IPS-18a (cell line): ENCODE data around the gene FLNB.

ENCODE experiments used
- H3K27ac ChIP-seq: one replicate; pipeline ENCODE4 v1.5.1; 2013; ENCODE audit warnings: low read length
- H3K27me3 ChIP-seq: one replicate; pipeline ENCODE4 v1.6.1; 2013; ENCODE audit warnings: mild to moderate bottlenecking, low read length; ENCODE audit not compliant: control insufficient read depth, insufficient read depth
- H3K36me3 ChIP-seq: one replicate; pipeline ENCODE4 v1.6.1; 2013; ENCODE audit warnings: low read depth, low read length; ENCODE audit not compliant: control insufficient read depth
- H3K4me1 ChIP-seq: one replicate; pipeline ENCODE4 v1.6.1; 2013; ENCODE audit warnings: low read depth, low read length; ENCODE audit not compliant: control insufficient read depth
- H3K4me3 ChIP-seq: one replicate; pipeline ENCODE4 v1.5.1; 2013; ENCODE audit warnings: low read length
- H3K9ac ChIP-seq: one replicate; pipeline ENCODE4 v1.6.1; 2013; ENCODE audit warnings: mild to moderate bottlenecking, low read length, moderate library complexity
- H3K9me3 ChIP-seq: one replicate; pipeline ENCODE4 v1.6.1; 2013; ENCODE audit warnings: low read depth, low read length; ENCODE audit not compliant: control insufficient read depth

FLNB gene

DNA sequence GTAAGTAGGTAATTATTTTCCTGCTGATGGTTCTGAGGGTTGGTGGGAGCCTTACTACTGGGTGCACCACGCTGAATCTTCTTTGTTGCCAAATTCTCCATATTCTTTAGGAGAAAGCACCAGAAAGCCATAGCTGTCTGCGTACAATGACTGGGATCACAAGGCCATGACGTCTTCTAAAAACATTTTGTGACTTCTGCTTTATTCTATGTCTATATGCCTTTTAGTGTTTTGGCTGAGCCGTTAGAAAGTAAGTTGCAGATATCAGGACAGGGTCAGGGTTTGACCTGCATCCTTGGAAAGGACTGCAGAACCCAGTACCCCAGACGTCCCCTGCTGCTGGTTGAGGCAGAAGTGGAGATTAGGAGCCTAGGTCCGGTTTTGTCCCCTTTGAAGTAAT, 107.0 kb downstream of the FLNB start:
- H3K4me3 ChIP-seq, result no peak overlapping the region
- H3K27me3 ChIP-seq, result no peaks in the 10 kb centered on the region
- H3K36me3 ChIP-seq, result peaks cover 52% of the 10 kb centered on the region
- H3K27ac ChIP-seq, result no peak overlapping the region
- no peaks in the 10 kb centered on the region for H3K4me1 ChIP-seq
- no peak overlapping the region for H3K9ac ChIP-seq
- H3K9me3 ChIP-seq, result no peaks in the 10 kb centered on the region

DNA sequence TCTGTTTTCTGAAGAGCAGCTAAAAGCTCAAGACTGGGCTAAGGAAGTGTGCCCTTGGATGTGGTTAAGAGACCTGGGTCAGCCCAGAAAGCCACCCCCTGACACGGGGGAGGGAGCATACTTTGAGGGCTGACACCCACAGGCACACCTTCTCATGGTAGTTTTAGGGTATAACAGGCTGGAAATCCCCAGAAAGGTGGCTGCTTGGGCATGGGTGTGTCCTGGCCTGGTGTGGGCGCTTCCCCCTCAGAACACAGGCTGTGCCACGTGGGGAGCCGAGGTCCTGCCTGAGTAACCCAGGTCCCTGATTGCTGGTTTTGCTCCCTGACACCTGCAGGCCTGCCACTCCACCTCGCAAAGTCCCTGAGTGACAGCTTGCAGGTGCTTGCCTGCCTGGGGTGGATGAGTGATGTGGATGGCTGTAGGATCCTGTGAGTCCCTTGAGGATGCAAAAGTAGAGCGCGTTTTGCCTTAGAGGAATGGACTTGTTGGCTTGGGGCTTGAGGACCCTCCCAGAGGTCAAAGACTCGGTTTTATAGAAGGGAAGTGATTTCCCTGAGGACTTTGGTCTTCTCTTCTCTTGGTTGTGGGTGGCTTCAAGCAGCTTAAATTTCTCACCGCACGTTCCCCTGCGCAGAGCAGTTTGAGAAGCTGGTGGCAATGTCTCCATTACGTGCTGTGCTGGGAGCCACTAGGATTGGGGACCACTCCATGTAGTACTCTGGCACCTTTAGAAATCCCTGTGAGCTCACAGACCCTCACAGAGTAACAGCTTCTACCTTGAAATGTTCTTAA, 108.1 kb downstream of the FLNB start:
- peaks cover 59% of the 10 kb centered on the region for H3K36me3 ChIP-seq
- H3K9me3 ChIP-seq, result no peaks in the 10 kb centered on the region
- H3K9ac ChIP-seq, result no peak overlapping the region
- H3K4me3 ChIP-seq, result no peak overlapping the region
- H3K4me1 ChIP-seq, result no peaks in the 10 kb centered on the region
- no peaks in the 10 kb centered on the region for H3K27me3 ChIP-seq
- no peak overlapping the region for H3K27ac ChIP-seq

DNA sequence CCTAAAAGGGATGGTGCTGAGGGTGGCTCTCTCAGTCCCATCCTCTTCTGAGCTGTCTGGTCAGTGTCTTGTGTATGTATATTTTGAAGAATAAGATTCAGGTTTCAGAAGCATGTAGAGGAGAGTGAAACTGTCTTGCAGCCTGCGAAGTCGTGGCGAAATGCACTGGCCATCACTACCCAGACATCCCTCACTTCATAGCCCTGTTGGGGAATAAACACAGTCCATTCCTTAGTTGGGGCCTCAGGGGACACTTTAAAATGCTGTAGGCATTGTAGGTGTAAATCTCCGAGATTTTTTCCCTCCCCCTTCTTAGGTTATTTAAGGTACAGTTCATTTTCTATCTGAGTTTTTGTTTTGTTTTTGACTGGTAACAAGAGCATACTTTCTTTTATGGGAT, 108.8 kb downstream of the FLNB start:
- H3K27me3 ChIP-seq, result no peaks in the 10 kb centered on the region
- H3K27ac ChIP-seq, result no peak overlapping the region
- H3K36me3 ChIP-seq, result peaks cover 55% of the 10 kb centered on the region
- no peaks in the 10 kb centered on the region for H3K4me1 ChIP-seq
- no peak overlapping the region for H3K4me3 ChIP-seq
- no peak overlapping the region for H3K9ac ChIP-seq
- H3K9me3 ChIP-seq, result no peaks in the 10 kb centered on the region

DNA sequence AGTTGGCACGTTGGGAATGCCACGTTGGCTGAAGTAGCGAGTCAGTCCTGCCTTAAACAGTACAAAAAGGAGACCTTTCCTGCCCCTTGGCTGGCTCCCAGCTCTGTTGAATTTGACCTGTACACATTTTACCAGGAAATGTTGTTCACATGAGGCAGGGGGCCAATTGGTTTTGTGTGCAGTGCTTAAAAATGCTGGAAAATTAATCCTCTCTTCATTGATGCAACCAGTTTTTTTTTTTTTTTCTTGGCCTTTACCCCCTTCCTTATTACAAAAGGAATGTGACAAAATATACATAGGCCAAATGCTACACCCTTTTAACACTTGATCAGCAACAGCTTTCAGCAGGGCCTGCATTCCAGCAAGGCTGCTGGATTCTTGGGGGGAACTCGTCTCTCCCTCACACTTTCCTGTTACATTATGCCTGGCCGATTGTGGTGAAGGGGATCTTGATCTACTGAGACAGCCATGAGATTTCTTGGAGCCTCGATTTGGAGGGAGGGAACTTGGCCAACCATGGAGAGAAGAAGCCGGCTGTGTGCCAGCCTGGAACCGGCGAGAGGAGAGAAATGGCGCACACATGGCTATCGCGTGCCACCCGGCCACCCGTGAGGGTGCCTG, 109.4 kb downstream of the FLNB start:
- Histone ChIP-seq H3K36me3 (peaks cover 50% of the 10 kb centered on the region), H3K9ac (no peak overlapping the region), H3K27ac (no peak overlapping the region), H3K9me3 (no peaks in the 10 kb centered on the region), H3K4me3 (no peak overlapping the region), H3K27me3 (no peaks in the 10 kb centered on the region), H3K4me1 (no peaks in the 10 kb centered on the region)

DNA sequence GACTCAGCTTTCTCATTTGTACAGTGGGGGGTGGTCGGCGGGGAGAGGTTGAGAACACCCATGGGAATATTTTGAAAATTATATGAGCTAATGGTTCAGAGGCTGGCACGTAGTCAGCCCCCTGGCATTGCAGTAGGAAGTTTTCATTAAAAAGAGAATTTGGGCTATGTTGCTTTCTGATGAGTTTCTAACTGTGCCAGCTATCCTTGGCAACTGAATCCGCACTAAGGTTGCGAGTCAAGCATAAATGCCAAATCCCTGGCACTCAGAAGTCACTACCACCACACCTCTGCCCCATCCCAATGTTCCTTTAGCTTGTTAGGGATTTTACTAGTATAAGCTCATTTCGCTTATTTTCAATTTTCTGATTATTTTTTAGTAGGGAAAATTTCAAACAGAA, 111.0 kb downstream of the FLNB start:
- Histone ChIP-seq H3K27ac (no peak overlapping the region), H3K36me3 (peaks cover 52% of the 10 kb centered on the region), H3K27me3 (no peaks in the 10 kb centered on the region), H3K4me3 (no peak overlapping the region), H3K9ac (no peak overlapping the region), H3K9me3 (no peaks in the 10 kb centered on the region), H3K4me1 (no peaks in the 10 kb centered on the region)

GRCh38 chr3:58120075-58120812, 112.0 kb downstream of the FLNB start:
- H3K9me3 ChIP-seq, result no peaks in the 10 kb centered on the region
- H3K4me3 ChIP-seq, result no peak overlapping the region
- no peaks in the 10 kb centered on the region for H3K4me1 ChIP-seq
- peaks cover 57% of the 10 kb centered on the region for H3K36me3 ChIP-seq
- no peaks in the 10 kb centered on the region for H3K27me3 ChIP-seq
- H3K27ac ChIP-seq, result no peak overlapping the region
- H3K9ac ChIP-seq, result no peak overlapping the region

- Histone ChIP-seq H3K9me3 (no peaks in the 10 kb centered on the region), H3K27ac (no peak overlapping the region), H3K4me3 (no peak overlapping the region), H3K9ac (no peak overlapping the region), H3K4me1 (no peaks in the 10 kb centered on the region), H3K36me3 (peaks cover 60% of the 10 kb centered on the region), H3K27me3 (no peaks in the 10 kb centered on the region)
Measured at GRCh38 chr3:58121183-58121582, 113.0 kb downstream of the FLNB start.

DNA sequence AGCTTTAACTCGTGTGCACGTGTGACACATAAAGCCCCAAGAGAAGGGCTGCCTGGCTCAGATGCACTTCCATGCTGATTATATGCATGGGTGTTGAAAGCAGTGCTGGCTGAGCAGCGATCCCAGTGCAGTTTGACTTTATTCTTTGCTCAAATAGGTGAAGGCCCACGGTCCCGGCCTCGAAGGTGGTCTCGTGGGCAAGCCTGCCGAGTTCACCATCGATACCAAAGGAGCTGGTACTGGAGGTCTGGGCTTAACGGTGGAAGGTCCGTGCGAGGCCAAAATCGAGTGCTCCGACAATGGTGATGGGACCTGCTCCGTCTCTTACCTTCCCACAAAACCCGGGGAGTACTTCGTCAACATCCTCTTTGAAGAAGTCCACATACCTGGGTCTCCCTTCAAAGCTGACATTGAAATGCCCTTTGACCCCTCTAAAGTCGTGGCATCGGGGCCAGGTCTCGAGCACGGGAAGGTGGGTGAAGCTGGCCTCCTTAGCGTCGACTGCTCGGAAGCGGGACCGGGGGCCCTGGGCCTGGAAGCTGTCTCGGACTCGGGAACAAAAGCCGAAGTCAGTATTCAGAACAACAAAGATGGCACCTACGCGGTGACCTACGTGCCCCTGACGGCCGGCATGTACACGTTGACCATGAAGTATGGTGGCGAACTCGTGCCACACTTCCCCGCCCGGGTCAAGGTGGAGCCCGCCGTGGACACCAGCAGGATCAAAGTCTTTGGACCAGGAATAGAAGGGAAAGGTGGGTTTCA, 114.9 kb downstream of the FLNB start:
- Histone ChIP-seq H3K9ac (no peak overlapping the region), H3K27ac (no peak overlapping the region), H3K9me3 (no peaks in the 10 kb centered on the region), H3K27me3 (no peaks in the 10 kb centered on the region), H3K36me3 (peaks cover 71% of the 10 kb centered on the region), H3K4me1 (no peaks in the 10 kb centered on the region), H3K4me3 (no peak overlapping the region)

- no peak overlapping the region for H3K27ac ChIP-seq
- peaks cover 64% of the 10 kb centered on the region for H3K36me3 ChIP-seq
- no peaks in the 10 kb centered on the region for H3K9me3 ChIP-seq
- H3K4me3 ChIP-seq, result no peak overlapping the region
- H3K9ac ChIP-seq, result no peak overlapping the region
- H3K27me3 ChIP-seq, result no peaks in the 10 kb centered on the region
- no peaks in the 10 kb centered on the region for H3K4me1 ChIP-seq
Measured at GRCh38 chr3:58124387-58124786, 116.2 kb downstream of the FLNB start.

DNA sequence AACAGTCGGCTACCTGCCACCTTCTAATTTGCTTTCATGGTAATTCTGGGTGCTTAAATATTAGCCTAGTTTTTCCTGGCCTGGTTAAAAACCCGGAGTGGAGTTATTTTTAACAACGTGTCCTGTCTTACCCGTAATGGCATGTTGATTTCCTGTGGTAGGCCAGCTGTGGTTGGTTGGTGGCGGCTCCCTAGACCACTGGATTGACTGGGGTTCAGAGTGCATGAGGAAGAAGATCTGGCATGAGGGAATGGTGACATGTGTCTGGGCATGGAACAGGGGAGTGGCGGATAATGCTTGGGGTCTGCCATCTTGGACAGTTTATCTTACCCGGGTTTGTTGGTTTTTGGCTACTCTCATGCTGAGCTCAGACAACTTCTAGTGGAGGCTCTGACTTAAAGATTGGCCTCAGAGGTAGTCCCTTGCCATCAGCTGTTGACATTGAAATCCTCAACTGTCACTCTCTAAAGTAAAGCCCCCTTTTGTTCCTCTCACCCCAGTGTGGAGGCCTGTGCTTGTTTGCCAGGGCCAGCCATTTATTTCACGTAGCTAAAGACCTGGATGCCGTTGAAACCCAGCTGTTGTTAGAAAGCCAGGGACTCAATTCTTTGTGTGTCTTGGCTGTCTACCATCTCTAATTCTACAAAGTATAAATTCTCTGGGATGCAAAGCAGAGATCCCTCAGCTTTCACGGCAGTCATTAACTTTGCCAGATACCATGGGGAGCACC, 121.0 kb downstream of the FLNB start:
- Histone ChIP-seq H3K4me1 (no peaks in the 10 kb centered on the region), H3K27ac (no peak overlapping the region), H3K9me3 (no peaks in the 10 kb centered on the region), H3K9ac (no peak overlapping the region), H3K4me3 (no peak overlapping the region), H3K36me3 (peaks cover 48% of the 10 kb centered on the region), H3K27me3 (no peaks in the 10 kb centered on the region)

DNA sequence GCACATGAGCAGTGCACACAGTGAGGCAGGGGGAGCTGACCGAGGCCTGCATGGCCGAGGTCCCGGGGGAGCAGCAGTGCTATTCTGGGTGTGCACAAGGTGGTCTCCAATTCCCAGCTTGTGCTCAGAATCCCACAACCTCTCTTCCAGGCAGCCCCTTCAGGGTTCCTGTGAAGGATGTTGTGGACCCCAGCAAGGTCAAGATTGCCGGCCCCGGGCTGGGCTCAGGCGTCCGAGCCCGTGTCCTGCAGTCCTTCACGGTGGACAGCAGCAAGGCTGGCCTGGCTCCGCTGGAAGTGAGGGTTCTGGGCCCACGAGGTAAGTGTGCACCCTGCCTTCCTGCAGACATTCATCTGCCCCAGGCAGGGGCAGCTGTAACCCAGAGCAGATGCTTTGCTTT, 122.4 kb downstream of the FLNB start:
- no peaks in the 10 kb centered on the region for H3K9me3 ChIP-seq
- no peak overlapping the region for H3K4me3 ChIP-seq
- H3K36me3 ChIP-seq, result peaks cover 41% of the 10 kb centered on the region
- no peaks in the 10 kb centered on the region for H3K27me3 ChIP-seq
- H3K27ac ChIP-seq, result no peak overlapping the region
- H3K9ac ChIP-seq, result no peak overlapping the region
- H3K4me1 ChIP-seq, result no peaks in the 10 kb centered on the region
